Stimulated activated CD8-positive, alpha-beta memory T cell treated with anti-CD3 and anti-CD28 coated beads, Interleukin-4, amount 100 ng/mL, for 48 hours (primary cell): ENCODE data around the gene ACTL10.
A peak's percentile ranks its signal among the peaks of the same experiment; 100 is the strongest.

Experiments
- DNase-seq: peaks from one replicate; pipeline ENCODE4 v3.0.0-alpha.2; 2020

The ACTL10 gene

GRCh38 chr20:33677991-33678702 lies 11.4 kb downstream of the ACTL10 start:
- DNase-seq = no peak

GRCh38 chr20:33679758-33680485 lies 13.2 kb downstream of the ACTL10 start:
- DNase-seq = peak; percentile 64

GRCh38 chr20:33680686-33681085 lies 13.9 kb downstream of the ACTL10 start:
- no peak for DNase-seq

GRCh38 chr20:33681288-33681687 lies 14.5 kb downstream of the ACTL10 start:
- DNase-seq = no peak

- DNase-seq = peak; percentile 60
Measured at GRCh38 chr20:33681728-33682353, 15.1 kb downstream of the ACTL10 start.

GRCh38 chr20:33684533-33685327 lies 18.0 kb downstream of the ACTL10 start:
- no peak for DNase-seq

- peak; percentile 80 for DNase-seq
Measured at GRCh38 chr20:33685328-33686099, 18.8 kb downstream of the ACTL10 start.

GRCh38 chr20:33686100-33686983 lies 19.6 kb downstream of the ACTL10 start, which contains the start of gene E2F1:
TSS of gene E2F1 (minus strand) at chr20:33686385. CDS start at chr20:33686264, 121 bp downstream.
- DNase-seq = peak; percentile 97

GRCh38 chr20:33686984-33687366 lies 20.2 kb downstream of the ACTL10 start:
- no peak for DNase-seq

- no peak for DNase-seq
Measured at GRCh38 chr20:33687370-33687915, 20.7 kb downstream of the ACTL10 start.

GRCh38 chr20:33687993-33688937 lies 21.5 kb downstream of the ACTL10 start:
- DNase-seq = no peak

- no peak for DNase-seq
Measured at GRCh38 chr20:33688938-33689424, 22.2 kb downstream of the ACTL10 start.

- DNase-seq = no peak
Measured at GRCh38 chr20:33689493-33689892, 22.8 kb downstream of the ACTL10 start.

GRCh38 chr20:33689973-33690372 lies 23.2 kb downstream of the ACTL10 start:
- DNase-seq = peak; percentile 75

GRCh38 chr20:33693289-33693688 lies 26.5 kb downstream of the ACTL10 start:
- no peak for DNase-seq

GRCh38 chr20:33693741-33694638 lies 27.2 kb downstream of the ACTL10 start:
- DNase-seq = no peak

GRCh38 chr20:33694639-33695012 lies 27.9 kb downstream of the ACTL10 start:
- no peak for DNase-seq

GRCh38 chr20:33696448-33696847 lies 29.7 kb downstream of the ACTL10 start:
- no peak for DNase-seq
